Measurements from ENCODE around the gene LARGE2. TPM values are rescaled to one million over a fixed set of nuclear protein-coding genes. Genes with fewer than 3 reads are reported as not detected.
A peak's percentile ranks its signal among the peaks of the same experiment; 100 is the strongest.
"Not testable (repeated sequence)": the region's sequence is repeated elsewhere in the genome, so short reads cannot be mapped to it uniquely, and the experiment has no call there.

Gene LARGE2
- total and polyA plus RNA-seq, 4 donors = 2.4 to 18.4 (median 14.5) TPM

- Histone ChIP-seq H3K27ac (ENCODE audit: low read depth in 1 of 2, low read length in 1 of 2) (no peak overlapping the region), H3K27me3 (ENCODE audit: control insufficient read depth in 3 of 3, insufficient read depth in 3 of 3, low read length in 2 of 3) (peaks cover 0 to 2% (median 0%) of the 10 kb centered on the region in 3 donors), H3K4me3 (no peak overlapping the region), H3K36me3 (ENCODE audit: control insufficient read depth in 4 of 4, insufficient read depth in 4 of 4, low read length in 4 of 4) (peaks cover 0 to 6% (median 1%) of the 10 kb centered on the region in 4 donors), H3K9me3 (ENCODE audit: control insufficient read depth in 4 of 4, insufficient read depth in 3 of 4, low read length in 3 of 4) (no peaks in the 10 kb centered on the region), H3K9ac (ENCODE audit: insufficient read depth in 1 of 2, low read length in 2 of 2) (no peak overlapping the region), H3K4me1 (ENCODE audit: control insufficient read depth in 5 of 5, insufficient read depth in 5 of 5, low read length in 5 of 5) (peaks cover 4 to 25% (median 10%) of the 10 kb centered on the region in 5 donors)
- DNase-seq = peak; percentile 27 to 49 (median 30)
- no peak for ATAC-seq (ENCODE audit: insufficient read depth, low FRiP score)
- 91 to 92% methylated on average over 56 of the region's 56 CpGs for WGBS, 2 donors
- TF ChIP-seq CTCF (IDR thresholded peaks at IDR 0.05; ENCODE audit: control extremely low read depth, extremely low read depth) = no peak
Observed at GRCh38 chr11:45902452-45903380, 19.7 kb upstream of the LARGE2 start.

GRCh38 chr11:45904309-45904915, 18.0 kb upstream of the LARGE2 start:
- no peak for TF ChIP-seq CTCF (IDR thresholded peaks at IDR 0.05; ENCODE audit: control extremely low read depth, extremely low read depth)
- Histone ChIP-seq H3K9me3 (ENCODE audit: control insufficient read depth in 4 of 4, insufficient read depth in 3 of 4, low read length in 3 of 4) (no peaks in the 10 kb centered on the region), H3K27me3 (ENCODE audit: control insufficient read depth in 3 of 3, insufficient read depth in 3 of 3, low read length in 2 of 3) (no peaks in the 10 kb centered on the region), H3K27ac (ENCODE audit: low read depth in 1 of 2, low read length in 1 of 2) (no peak overlapping the region), H3K9ac (ENCODE audit: insufficient read depth in 1 of 2, low read length in 2 of 2) (no peak overlapping the region), H3K36me3 (ENCODE audit: control insufficient read depth in 4 of 4, insufficient read depth in 4 of 4, low read length in 4 of 4) (peaks cover 0 to 9% (median 3%) of the 10 kb centered on the region in 4 donors), H3K4me1 (ENCODE audit: control insufficient read depth in 5 of 5, insufficient read depth in 5 of 5, low read length in 5 of 5) (peaks cover 0 to 27% (median 6%) of the 10 kb centered on the region in 5 donors), H3K4me3 (no peak overlapping the region)
- WGBS, 2 donors = 85 to 86% methylated on average over 15 of the region's 15 CpGs
- DNase-seq (no peak), ATAC-seq (ENCODE audit: insufficient read depth, low FRiP score) (no peak)

- H3K9ac ChIP-seq (ENCODE audit: insufficient read depth in 1 of 2, low read length in 2 of 2) = no peak overlapping the region
- no peaks in the 10 kb centered on the region for H3K9me3 ChIP-seq (ENCODE audit: control insufficient read depth in 4 of 4, insufficient read depth in 3 of 4, low read length in 3 of 4)
- peaks cover 0 to 26% (median 6%) of the 10 kb centered on the region in 5 donors for H3K4me1 ChIP-seq (ENCODE audit: control insufficient read depth in 5 of 5, insufficient read depth in 5 of 5, low read length in 5 of 5)
- ATAC-seq (ENCODE audit: insufficient read depth, low FRiP score) (no peak), DNase-seq (no peak)
- peaks cover 0 to 16% (median 3%) of the 10 kb centered on the region in 4 donors for H3K36me3 ChIP-seq (ENCODE audit: control insufficient read depth in 4 of 4, insufficient read depth in 4 of 4, low read length in 4 of 4)
- TF ChIP-seq CTCF (IDR thresholded peaks at IDR 0.05; ENCODE audit: control extremely low read depth, extremely low read depth) = no peak
- H3K4me3 ChIP-seq = no peak overlapping the region
- 93 to 96% methylated on average over 19 of the region's 19 CpGs for WGBS, 2 donors
- H3K27me3 ChIP-seq (ENCODE audit: control insufficient read depth in 3 of 3, insufficient read depth in 3 of 3, low read length in 2 of 3) = no peaks in the 10 kb centered on the region
- H3K27ac ChIP-seq (ENCODE audit: low read depth in 1 of 2, low read length in 1 of 2) = no peak overlapping the region
Observed at GRCh38 chr11:45905095-45905494, 17.4 kb upstream of the LARGE2 start.

GRCh38 chr11:45905576-45905975, 16.9 kb upstream of the LARGE2 start:
- not testable (repeated sequence) for H3K27ac ChIP-seq (ENCODE audit: low read depth in 1 of 2, low read length in 1 of 2); H3K9ac ChIP-seq (ENCODE audit: insufficient read depth in 1 of 2, low read length in 2 of 2); H3K27me3 ChIP-seq (ENCODE audit: control insufficient read depth in 3 of 3, insufficient read depth in 3 of 3, low read length in 2 of 3); H3K9me3 ChIP-seq (ENCODE audit: control insufficient read depth in 4 of 4, insufficient read depth in 3 of 4, low read length in 3 of 4); ATAC-seq (ENCODE audit: insufficient read depth, low FRiP score); DNase-seq; H3K4me3 ChIP-seq
- H3K36me3 ChIP-seq (ENCODE audit: control insufficient read depth in 4 of 4, insufficient read depth in 4 of 4, low read length in 4 of 4) = peaks cover 0 to 21% (median 4%) of the 10 kb centered on the region in 4 donors
- peaks cover 0 to 23% (median 2%) of the 10 kb centered on the region in 5 donors for H3K4me1 ChIP-seq (ENCODE audit: control insufficient read depth in 5 of 5, insufficient read depth in 5 of 5, low read length in 5 of 5)
- WGBS, 2 donors = 48 to 65% methylated on average over 6 of the region's 6 CpGs

All from lung (tissue), 12 donors.